LNCaP clone FGC (cell line): ENCODE results near the gene TPX2.

Experiments
- DNase-seq: peaks from one replicate; pipeline ENCODE4 v3.0.0-alpha.2; 2011; ENCODE audit warnings: low read depth
- H3K4me3 ChIP-seq: 2 replicates; pipeline ENCODE4 v1.5.1; 2011; ENCODE audit warnings: mild to moderate bottlenecking, low read depth, low read length, control low read depth
- CTCF ChIP-seq: IDR thresholded peaks from 2 replicates; pipeline ENCODE4 v1.5.1; 2012; ENCODE audit warnings: mild to moderate bottlenecking; ENCODE audit not compliant: control insufficient read depth, insufficient read depth; ENCODE audit errors: extremely low read depth

Gene TPX2

GRCh38 chr20:31722257-31723068, 16.6 kb upstream of the TPX2 start, which contains the start of gene BCL2L1:
Gene BCL2L1 (minus strand): TSS chr20:31722868. CDS start chr20:31722218, 650 bp downstream.
- DNase-seq = peak; percentile 62
- peak within 1 kb of the TSS; percentile 89 for H3K4me3 ChIP-seq
- TF ChIP-seq CTCF = peak; percentile 43

DNA sequence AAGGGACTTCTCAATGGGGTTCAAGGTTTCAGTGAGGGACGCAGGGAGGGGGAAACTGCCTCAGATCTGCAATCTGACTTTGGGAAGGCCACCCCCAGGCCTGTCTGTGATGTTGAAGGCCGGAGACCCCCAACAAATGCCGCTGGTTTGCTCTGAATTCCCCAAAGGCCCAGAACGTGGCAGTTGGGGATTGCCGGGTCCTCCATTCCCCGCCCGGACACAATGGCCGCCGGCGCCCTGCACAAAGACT, 16.1 kb upstream of the TPX2 start:
- TF ChIP-seq CTCF = no peak
- no peak for DNase-seq
- H3K4me3 ChIP-seq = peak overlapping the region; percentile 89

GRCh38 chr20:31723319-31724078, 15.6 kb upstream of the TPX2 start:
- H3K4me3 ChIP-seq = peak overlapping the region; percentile 89
- TF ChIP-seq CTCF = peak; percentile 90

GRCh38 chr20:31731321-31731717, 7.8 kb upstream of the TPX2 start:
- no peak overlapping the region for H3K4me3 ChIP-seq
- no peak for DNase-seq
- TF ChIP-seq CTCF = no peak

More at GRCh38 chr20:31723319-31724078, 15.6 kb upstream of the TPX2 start:
- DNase-seq = peak; percentile 93

GRCh38 chr20:31739550-31739977, 474 bp downstream of the TPX2 start:
- no peak for TF ChIP-seq CTCF
- peak overlapping the region; percentile 82 for H3K4me3 ChIP-seq
- no peak for DNase-seq

GRCh38 chr20:31740208-31740607, 1.1 kb downstream of the TPX2 start:
- TF ChIP-seq CTCF = no peak
- peak overlapping the region; percentile 82 for H3K4me3 ChIP-seq
- no peak for DNase-seq
